ENCODE results near the gene ADAD1. TPM values are rescaled to one million over a fixed set of nuclear protein-coding genes. Genes with fewer than 3 reads are reported as not detected.
A peak's percentile ranks its signal among the peaks of the same experiment; 100 is the strongest.

The ADAD1 gene
- total RNA-seq, 1 experiment from 2014 or later, result not detected

DNA sequence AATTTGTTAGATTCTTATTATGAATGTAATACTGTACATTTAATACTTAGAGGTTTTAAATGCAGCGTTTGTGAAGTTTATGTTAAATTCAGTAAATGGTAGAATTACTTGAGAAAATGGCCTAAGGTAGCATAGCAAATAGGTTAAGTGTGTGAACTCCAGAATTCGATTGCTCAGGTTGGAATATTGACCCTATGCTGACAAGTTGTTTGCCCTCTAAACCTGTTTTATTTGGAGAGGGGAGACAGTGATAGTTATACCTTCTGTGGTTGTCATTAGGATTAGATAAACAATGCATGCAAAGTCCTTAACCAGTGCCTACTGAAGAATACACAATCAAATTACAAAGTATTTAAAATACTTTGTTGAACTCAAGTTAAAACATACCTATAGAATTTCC, 5.4 kb downstream of the ADAD1 start:
- DNase-seq (ENCODE audit: low read depth in 1 of 2, low spot score in 2 of 2), result no peak
- H3K9me3 ChIP-seq (replicated peaks), result no peaks in the 10 kb centered on the region
- no peak overlapping the region for H3K4me3 ChIP-seq
- H3K36me3 ChIP-seq, result no peaks in the 10 kb centered on the region
- H3K27ac ChIP-seq, result no peak overlapping the region
- no peaks in the 10 kb centered on the region for H3K4me1 ChIP-seq (replicated peaks)
- H3K27me3 ChIP-seq (replicated peaks), result peaks cover 11% of the 10 kb centered on the region; the same call in 1 of the 2 replicates

DNA sequence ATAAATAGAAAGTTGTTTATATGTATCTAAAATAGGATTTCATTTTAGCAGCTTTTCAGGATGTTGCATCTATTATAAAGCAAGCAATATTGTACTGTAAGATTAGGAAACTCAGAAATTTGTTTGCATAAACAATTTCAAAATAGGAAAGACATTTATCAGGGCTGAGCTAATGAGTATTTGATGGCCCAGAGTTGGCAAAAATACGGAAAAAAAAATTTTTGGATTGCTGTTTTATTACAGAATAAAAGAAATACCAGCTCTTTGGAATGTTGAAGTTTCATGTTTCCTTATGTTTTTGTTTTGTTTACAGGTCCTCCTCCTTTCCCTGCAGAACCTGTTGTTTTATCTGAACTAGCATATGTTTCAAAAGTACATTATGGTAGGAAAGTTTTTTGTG, 14.5 kb downstream of the ADAD1 start:
- Histone ChIP-seq H3K9me3 (replicated peaks) (no peaks in the 10 kb centered on the region), H3K4me1 (replicated peaks) (no peaks in the 10 kb centered on the region), H3K36me3 (no peaks in the 10 kb centered on the region), H3K27me3 (replicated peaks) (no peaks in the 10 kb centered on the region), H3K27ac (no peak overlapping the region), H3K4me3 (no peak overlapping the region)
- no peak for DNase-seq (ENCODE audit: low read depth in 1 of 2, low spot score in 2 of 2)

DNA sequence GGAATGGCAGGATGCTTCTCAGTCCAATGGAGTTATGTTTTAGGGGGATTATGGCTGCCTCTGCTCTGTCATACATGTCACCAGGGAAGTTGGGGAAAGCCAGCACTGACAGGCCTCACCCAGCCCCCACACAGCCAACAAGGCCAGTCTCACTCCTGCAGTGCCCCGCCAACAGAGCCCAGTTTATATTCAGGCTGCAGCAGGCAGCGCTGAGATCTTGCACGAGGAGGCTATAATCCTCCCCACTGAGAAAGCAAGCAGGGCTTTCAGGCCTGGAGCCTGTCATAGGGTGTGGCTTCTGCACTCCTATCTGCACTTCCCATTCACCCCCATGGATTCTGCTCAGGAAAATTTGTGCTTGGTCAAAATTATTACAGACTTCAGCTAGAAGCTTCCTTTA, 25.1 kb downstream of the ADAD1 start:
- no peaks in the 10 kb centered on the region for H3K9me3 ChIP-seq (replicated peaks)
- no peaks in the 10 kb centered on the region for H3K4me1 ChIP-seq (replicated peaks)
- no peak overlapping the region for H3K4me3 ChIP-seq
- no peak overlapping the region for H3K27ac ChIP-seq
- H3K27me3 ChIP-seq (replicated peaks), result peaks cover 5% of the 10 kb centered on the region; the same call in 1 of the 2 replicates
- no peaks in the 10 kb centered on the region for H3K36me3 ChIP-seq
- no peak for DNase-seq (ENCODE audit: low read depth in 1 of 2, low spot score in 2 of 2)

GRCh38 chr4:122412547-122412946, 33.7 kb downstream of the ADAD1 start:
- Histone ChIP-seq H3K27ac (no peak overlapping the region), H3K4me1 (replicated peaks) (no peaks in the 10 kb centered on the region), H3K36me3 (no peaks in the 10 kb centered on the region), H3K9me3 (replicated peaks) (no peaks in the 10 kb centered on the region), H3K27me3 (replicated peaks) (0 out of 2 replicates have a peak, but pooled peaks cover 7% of the 10 kb centered on the region), H3K4me3 (no peak overlapping the region)
- no peak for DNase-seq (ENCODE audit: low read depth in 1 of 2, low spot score in 2 of 2)

DNA sequence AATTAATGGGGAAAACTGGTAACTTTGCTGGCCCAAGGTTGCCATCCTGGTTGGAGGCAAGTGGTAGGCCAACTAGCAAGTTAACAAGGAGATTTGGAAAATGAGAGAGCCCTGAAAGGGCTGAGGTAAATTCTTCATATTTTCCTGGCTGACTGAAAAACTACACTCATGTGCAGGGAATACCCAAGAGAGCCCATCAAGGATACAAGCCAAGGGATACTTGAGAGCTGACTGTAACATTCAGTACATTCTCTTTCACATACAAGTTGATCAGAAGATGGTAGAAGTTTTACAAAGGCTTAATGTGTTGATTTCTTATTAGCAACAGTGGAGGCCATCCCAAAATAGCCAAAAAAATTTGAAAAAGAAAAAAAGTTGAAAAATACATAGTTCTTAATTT, 44.4 kb downstream of the ADAD1 start:
- Histone ChIP-seq H3K9me3 (replicated peaks) (no peaks in the 10 kb centered on the region), H3K36me3 (no peaks in the 10 kb centered on the region)
- no peak for DNase-seq (ENCODE audit: low read depth in 1 of 2, low spot score in 2 of 2)

GRCh38 chr4:122431351-122431750, 52.5 kb downstream of the ADAD1 start:
- H3K27ac ChIP-seq, result no peak overlapping the region
- no peaks in the 10 kb centered on the region for H3K4me1 ChIP-seq (replicated peaks)
- H3K27me3 ChIP-seq (replicated peaks), result peaks cover 18% of the 10 kb centered on the region; the same call in 1 of the 2 replicates
- H3K4me3 ChIP-seq, result no peak overlapping the region
- H3K9me3 ChIP-seq (replicated peaks), result no peaks in the 10 kb centered on the region
- DNase-seq (ENCODE audit: low read depth in 1 of 2, low spot score in 2 of 2), result no peak
- no peaks in the 10 kb centered on the region for H3K36me3 ChIP-seq

More for the DNA sequence above, 44.4 kb downstream of the ADAD1 start:
- H3K27ac ChIP-seq, result no peak overlapping the region
- H3K4me3 ChIP-seq, result no peak overlapping the region
- H3K4me1 ChIP-seq (replicated peaks), result no peaks in the 10 kb centered on the region
- no peaks in the 10 kb centered on the region for H3K27me3 ChIP-seq (replicated peaks)

DNA sequence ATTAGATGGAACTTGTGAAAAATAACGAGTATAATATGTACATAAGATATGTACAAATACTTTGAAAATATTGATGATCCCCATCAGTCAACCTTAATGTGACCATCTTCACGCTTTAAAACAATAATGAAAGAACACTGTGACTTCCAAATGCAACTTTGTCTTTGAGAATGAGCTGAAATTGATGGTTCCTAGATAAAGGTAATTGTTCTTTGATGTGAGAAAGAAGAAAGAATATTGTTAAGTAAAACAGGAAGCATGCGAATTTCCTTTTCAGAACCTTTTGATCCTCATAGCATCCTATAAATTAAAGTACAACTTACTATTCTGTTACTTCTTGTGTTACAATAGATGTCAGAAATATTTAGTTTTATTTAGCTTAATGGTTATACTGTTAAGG, 55.5 kb downstream of the ADAD1 start:
- Histone ChIP-seq H3K36me3 (no peaks in the 10 kb centered on the region), H3K27me3 (replicated peaks) (peaks cover 22% of the 10 kb centered on the region; the same call in 1 of the 2 replicates), H3K9me3 (replicated peaks) (no peaks in the 10 kb centered on the region), H3K27ac (no peak overlapping the region), H3K4me1 (replicated peaks) (no peaks in the 10 kb centered on the region), H3K4me3 (no peak overlapping the region)
- no peak for DNase-seq (ENCODE audit: low read depth in 1 of 2, low spot score in 2 of 2)

DNA sequence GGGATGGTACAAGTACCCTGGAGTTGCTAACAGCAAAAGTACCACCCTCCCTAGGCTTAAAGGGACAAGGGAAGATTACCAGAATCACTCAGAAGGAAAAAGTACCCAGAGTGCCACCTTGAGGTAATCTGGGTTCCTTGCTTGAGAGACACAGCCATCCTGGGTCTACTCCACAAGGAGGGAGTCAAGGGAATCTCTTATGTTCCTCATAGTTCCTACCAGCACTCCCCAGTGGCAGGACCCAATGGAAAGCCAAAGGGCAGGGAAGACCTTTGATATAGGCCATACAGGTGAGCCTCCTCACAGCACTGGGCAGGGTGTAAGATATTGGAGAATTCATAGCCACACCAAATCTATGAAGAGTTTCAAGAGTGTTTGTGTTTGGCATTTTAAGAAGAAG, 72.0 kb downstream of the ADAD1 start:
- no peak for DNase-seq (ENCODE audit: low read depth in 1 of 2, low spot score in 2 of 2)
- Histone ChIP-seq H3K4me3 (no peak overlapping the region), H3K9me3 (replicated peaks) (no peaks in the 10 kb centered on the region), H3K36me3 (no peaks in the 10 kb centered on the region), H3K4me1 (replicated peaks) (no peaks in the 10 kb centered on the region), H3K27ac (no peak overlapping the region), H3K27me3 (replicated peaks) (no peaks in the 10 kb centered on the region; the same call in 1 of the 2 replicates)

DNA sequence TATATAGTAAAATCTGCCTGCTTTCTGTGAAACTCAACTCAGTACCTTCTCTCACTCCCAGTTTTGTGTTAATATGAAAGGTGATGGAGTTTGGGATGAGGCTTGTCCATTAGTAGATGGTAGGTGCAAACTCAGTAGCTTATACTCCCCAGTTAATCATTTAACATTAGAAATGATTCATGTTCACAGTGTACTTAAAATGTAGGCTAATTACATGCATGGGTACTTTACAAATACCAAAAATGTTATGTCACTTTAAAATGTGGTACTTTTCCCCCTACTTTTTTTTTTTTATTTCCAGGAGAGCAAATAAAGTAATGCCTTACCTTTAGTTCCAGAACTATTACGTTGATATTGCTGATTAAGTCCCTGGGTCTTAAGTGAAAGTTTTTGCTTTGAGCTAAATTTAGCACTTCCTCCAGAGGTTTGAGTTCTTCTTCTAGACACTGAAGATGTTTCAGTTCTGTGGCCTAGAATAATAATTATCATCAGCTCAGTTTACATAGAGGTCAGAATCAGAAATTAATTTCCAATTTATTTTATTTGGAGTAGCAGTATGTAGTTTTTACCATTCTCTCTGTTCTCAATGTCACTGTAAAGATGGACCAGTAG, 74.7 kb downstream of the ADAD1 start:
- Histone ChIP-seq H3K27ac (no peak overlapping the region), H3K27me3 (replicated peaks) (no peaks in the 10 kb centered on the region; the same call in 1 of the 2 replicates), H3K4me1 (replicated peaks) (peaks cover 4% of the 10 kb centered on the region; the same call in 1 of the 2 replicates), H3K9me3 (replicated peaks) (no peaks in the 10 kb centered on the region), H3K4me3 (no peak overlapping the region), H3K36me3 (no peaks in the 10 kb centered on the region)
- DNase-seq (ENCODE audit: low read depth in 1 of 2, low spot score in 2 of 2), result no peak

GRCh38 chr4:122456231-122457116, 77.7 kb downstream of the ADAD1 start, which contains the start of gene IL2:
Gene IL2 (minus strand): TSS chr4:122456725. CDS start chr4:122456440, 285 bp downstream.
- no peaks in the 10 kb centered on the region for H3K36me3 ChIP-seq
- DNase-seq (ENCODE audit: low read depth in 1 of 2, low spot score in 2 of 2), result peak in 1 of 2 experiments; percentile 6
- no peak within 1 kb of the TSS for H3K4me3 ChIP-seq
- no peaks in the 10 kb centered on the region; the same call in 1 of the 2 replicates for H3K27me3 ChIP-seq (replicated peaks)
- H3K27ac ChIP-seq, result no peak within 1 kb of the TSS
- no peaks in the 10 kb centered on the region for H3K9me3 ChIP-seq (replicated peaks)
- peaks cover 4% of the 10 kb centered on the region; the same call in 1 of the 2 replicates for H3K4me1 ChIP-seq (replicated peaks)

GRCh38 chr4:122458625-122459024, 79.8 kb downstream of the ADAD1 start:
- DNase-seq (ENCODE audit: low read depth in 1 of 2, low spot score in 2 of 2), result peak; percentile 41 to 49
- H3K4me1 ChIP-seq (replicated peaks), result peaks cover 4% of the 10 kb centered on the region; the same call in 1 of the 2 replicates
- no peaks in the 10 kb centered on the region; the same call in 1 of the 2 replicates for H3K27me3 ChIP-seq (replicated peaks)
- no peaks in the 10 kb centered on the region for H3K9me3 ChIP-seq (replicated peaks)
- peak overlapping the region; percentile 25 for H3K4me3 ChIP-seq
- H3K36me3 ChIP-seq, result no peaks in the 10 kb centered on the region
- peak overlapping the region; percentile 21; the same call in 1 of the 2 replicates for H3K27ac ChIP-seq

GRCh38 chr4:122469457-122469856, 90.6 kb downstream of the ADAD1 start:
- Histone ChIP-seq H3K4me1 (replicated peaks) (no peaks in the 10 kb centered on the region), H3K36me3 (no peaks in the 10 kb centered on the region), H3K4me3 (no peak overlapping the region), H3K9me3 (replicated peaks) (no peaks in the 10 kb centered on the region), H3K27ac (no peak overlapping the region), H3K27me3 (replicated peaks) (no peaks in the 10 kb centered on the region)
- DNase-seq (ENCODE audit: low read depth in 1 of 2, low spot score in 2 of 2), result no peak

- Histone ChIP-seq H3K9me3 (replicated peaks) (no peaks in the 10 kb centered on the region), H3K36me3 (no peaks in the 10 kb centered on the region), H3K27me3 (replicated peaks) (no peaks in the 10 kb centered on the region), H3K4me1 (replicated peaks) (no peaks in the 10 kb centered on the region), H3K4me3 (no peak overlapping the region), H3K27ac (no peak overlapping the region)
- DNase-seq (ENCODE audit: low read depth in 1 of 2, low spot score in 2 of 2), result no peak
Measured at GRCh38 chr4:122475233-122475632, 96.4 kb downstream of the ADAD1 start.

DNA sequence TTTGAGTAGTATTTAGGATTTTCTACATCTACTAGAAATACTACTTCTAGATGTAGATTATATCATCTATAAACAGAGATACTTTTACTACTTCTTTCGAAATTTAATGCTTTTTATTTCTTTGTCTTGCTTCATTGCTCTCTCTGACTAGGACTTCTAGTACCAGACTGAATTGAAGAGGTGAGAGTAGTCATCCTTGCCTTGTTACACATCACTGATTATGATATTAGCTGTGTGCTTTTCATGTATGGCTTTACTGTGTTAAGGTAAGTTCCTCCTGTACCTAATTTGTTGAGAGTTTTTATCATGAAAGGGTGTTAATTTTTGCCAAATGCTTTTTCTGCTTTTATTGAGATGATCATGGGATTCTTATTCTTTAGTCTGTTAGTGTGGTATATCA, 97.3 kb downstream of the ADAD1 start:
- H3K27ac ChIP-seq, result no peak overlapping the region
- no peak overlapping the region for H3K4me3 ChIP-seq
- H3K36me3 ChIP-seq, result no peaks in the 10 kb centered on the region
- no peaks in the 10 kb centered on the region for H3K9me3 ChIP-seq (replicated peaks)
- H3K27me3 ChIP-seq (replicated peaks), result no peaks in the 10 kb centered on the region
- H3K4me1 ChIP-seq (replicated peaks), result no peaks in the 10 kb centered on the region
- DNase-seq (ENCODE audit: low read depth in 1 of 2, low spot score in 2 of 2), result no peak

Measured in SJSA1 (cell line).